ENCODE results near the gene TNFRSF6B.

- TF ChIP-seq CTCF (conservative IDR thresholded peaks at IDR 0.05) (no peak), EZH2 (IDR thresholded peaks at IDR 0.05; ENCODE audit: low read depth) (no peak)
These were observed 5.7 kb downstream of the TNFRSF6B start for GRCh38 chr20:63702036-63702665.

Data from PC-9 (cell line).